Right lobe of liver (tissue), 4 donors: ENCODE measurements around the gene C1QTNF6.

Experiments used
- POLR2A ChIP-seq: fragments of 450-650 bp; IDR thresholded peaks from one replicate; pipeline ENCODE4 v1.6.1; 2017; ENCODE audit warnings: antibody characterized with exemption, mild to moderate bottlenecking
- TF ChIP-seq, protein P1 (sequence below), 4 donors: fragments of 200-600 bp in 3 of 4; fragments of 450-650 bp in 1 of 4; IDR thresholded peaks; one replicate each; pipeline versions ENCODE4 v1.5.1 to v1.8.0; 2016 to 2022; ENCODE audit warnings: antibody characterized with exemption in 4 of 4, mild to moderate bottlenecking in 2 of 4
- donor health status: DM: no; HTN: no; CAD: no.
- donor health status: DM: no; HTN: no; CAD: no.
- donor health status: DM: no; HTN: yes; CAD: no.

DNA sequence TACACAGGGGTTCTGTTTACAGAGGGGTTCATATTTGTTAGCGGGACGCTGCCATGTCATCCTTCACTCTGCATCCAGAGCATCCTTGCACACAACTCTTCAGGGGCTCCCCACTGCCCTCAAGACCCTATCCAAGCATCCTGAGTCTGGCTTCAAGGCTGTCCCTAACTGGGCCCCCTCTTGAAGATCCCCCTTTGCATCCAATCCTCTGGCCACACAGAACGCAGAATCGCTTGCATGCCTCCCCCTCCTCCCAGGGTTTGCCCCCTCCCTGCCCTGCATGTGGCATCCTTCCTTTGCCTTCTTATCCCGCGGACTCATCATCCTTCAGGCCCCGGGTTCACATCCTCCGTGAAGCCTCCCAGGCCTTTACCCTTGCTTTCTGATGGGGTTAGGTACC is 18.6 kb downstream of the C1QTNF6 start:
- TF ChIP-seq, protein P1, sequence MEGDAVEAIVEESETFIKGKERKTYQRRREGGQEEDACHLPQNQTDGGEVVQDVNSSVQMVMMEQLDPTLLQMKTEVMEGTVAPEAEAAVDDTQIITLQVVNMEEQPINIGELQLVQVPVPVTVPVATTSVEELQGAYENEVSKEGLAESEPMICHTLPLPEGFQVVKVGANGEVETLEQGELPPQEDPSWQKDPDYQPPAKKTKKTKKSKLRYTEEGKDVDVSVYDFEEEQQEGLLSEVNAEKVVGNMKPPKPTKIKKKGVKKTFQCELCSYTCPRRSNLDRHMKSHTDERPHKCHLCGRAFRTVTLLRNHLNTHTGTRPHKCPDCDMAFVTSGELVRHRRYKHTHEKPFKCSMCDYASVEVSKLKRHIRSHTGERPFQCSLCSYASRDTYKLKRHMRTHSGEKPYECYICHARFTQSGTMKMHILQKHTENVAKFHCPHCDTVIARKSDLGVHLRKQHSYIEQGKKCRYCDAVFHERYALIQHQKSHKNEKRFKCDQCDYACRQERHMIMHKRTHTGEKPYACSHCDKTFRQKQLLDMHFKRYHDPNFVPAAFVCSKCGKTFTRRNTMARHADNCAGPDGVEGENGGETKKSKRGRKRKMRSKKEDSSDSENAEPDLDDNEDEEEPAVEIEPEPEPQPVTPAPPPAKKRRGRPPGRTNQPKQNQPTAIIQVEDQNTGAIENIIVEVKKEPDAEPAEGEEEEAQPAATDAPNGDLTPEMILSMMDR (IDR thresholded peaks at IDR 0.05), result no peak
- no peak for TF ChIP-seq POLR2A
